ENCODE measurements around the gene ACVRL1.
"Not testable (repeated sequence)": the region's sequence is repeated elsewhere in the genome, so short reads cannot be mapped to it uniquely, and the experiment has no call there.

DNA sequence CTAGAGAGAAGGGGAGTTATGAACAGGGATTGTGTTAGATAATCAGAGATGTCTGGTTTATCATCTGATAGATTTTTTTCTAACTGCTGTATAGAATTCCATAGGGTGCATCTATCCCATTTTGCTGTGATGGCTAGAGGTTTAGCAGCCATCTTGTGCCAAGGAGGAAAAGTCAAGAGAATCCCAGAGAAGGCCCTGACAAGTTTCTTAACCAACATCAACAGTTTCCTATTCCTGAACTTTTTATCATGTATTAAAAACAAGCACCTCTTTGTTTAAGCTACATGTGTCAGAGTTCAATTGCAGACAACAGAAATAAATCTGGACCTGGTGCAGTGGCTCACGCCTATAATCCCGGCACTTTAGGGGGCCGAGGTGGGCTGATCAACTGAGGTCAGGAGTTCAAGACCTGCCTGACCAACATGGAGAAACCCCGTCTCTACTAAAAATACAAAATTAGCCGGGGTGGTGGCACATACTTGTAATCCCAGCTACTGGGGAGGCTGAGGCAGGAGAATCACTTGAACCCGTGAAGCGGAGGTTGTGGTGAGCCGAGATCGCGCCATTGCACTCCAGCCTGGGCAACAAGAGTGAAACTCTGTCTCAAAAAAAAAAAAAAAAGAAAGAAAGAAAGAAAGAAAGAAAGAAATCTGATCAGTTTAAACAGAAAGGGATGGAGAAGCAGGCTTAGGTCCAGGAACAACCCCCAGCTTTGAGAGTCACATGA, 21.8 kb upstream of the ACVRL1 start:
- not testable (repeated sequence) for TF ChIP-seq CTCF (IDR thresholded peaks at IDR 0.05; ENCODE audit: low read length); EZH2 (IDR thresholded peaks at IDR 0.05; ENCODE audit: borderline replicate concordance, low read length)

Data from OCI-LY1 (cell line).